Muscle layer of colon (tissue), 2 donors: Measurements from ENCODE around the gene FAM53A.

Source experiments
- H3K27ac ChIP-seq: one replicate; pipeline ENCODE4 v1.7.0; 2013; ENCODE audit warnings: low read depth, mild to moderate bottlenecking, low read length, moderate library complexity
- H3K27me3 ChIP-seq, 2 donors: one replicate each; pipeline ENCODE4 v1.7.0; 2013; ENCODE audit warnings: low read length in 2 of 2, mild to moderate bottlenecking in 2 of 2; ENCODE audit not compliant: insufficient read depth in 2 of 2, control insufficient read depth in 1 of 2
- H3K36me3 ChIP-seq: one replicate; pipeline ENCODE4 v1.7.0; 2013; ENCODE audit warnings: mild to moderate bottlenecking, low read length; ENCODE audit not compliant: insufficient read depth
- H3K4me1 ChIP-seq: one replicate; pipeline ENCODE4 v1.7.0; 2013; ENCODE audit warnings: mild to moderate bottlenecking, low read length; ENCODE audit not compliant: insufficient read depth
- H3K4me3 ChIP-seq, 2 donors: one replicate each; pipeline ENCODE4 v1.7.0; 2013; ENCODE audit warnings: low read length in 2 of 2, low read depth in 1 of 2, mild to moderate bottlenecking in 1 of 2, moderate library complexity in 1 of 2
- H3K9ac ChIP-seq: one replicate; pipeline ENCODE4 v1.7.0; 2013; ENCODE audit warnings: low read length
- H3K9me3 ChIP-seq: one replicate; pipeline ENCODE4 v1.7.0; 2013; ENCODE audit warnings: mild to moderate bottlenecking, low read length
- donor health status: abdominal sarcoma.
- donor health status: Adenocarcinoma of cecum.

FAM53A gene

DNA sequence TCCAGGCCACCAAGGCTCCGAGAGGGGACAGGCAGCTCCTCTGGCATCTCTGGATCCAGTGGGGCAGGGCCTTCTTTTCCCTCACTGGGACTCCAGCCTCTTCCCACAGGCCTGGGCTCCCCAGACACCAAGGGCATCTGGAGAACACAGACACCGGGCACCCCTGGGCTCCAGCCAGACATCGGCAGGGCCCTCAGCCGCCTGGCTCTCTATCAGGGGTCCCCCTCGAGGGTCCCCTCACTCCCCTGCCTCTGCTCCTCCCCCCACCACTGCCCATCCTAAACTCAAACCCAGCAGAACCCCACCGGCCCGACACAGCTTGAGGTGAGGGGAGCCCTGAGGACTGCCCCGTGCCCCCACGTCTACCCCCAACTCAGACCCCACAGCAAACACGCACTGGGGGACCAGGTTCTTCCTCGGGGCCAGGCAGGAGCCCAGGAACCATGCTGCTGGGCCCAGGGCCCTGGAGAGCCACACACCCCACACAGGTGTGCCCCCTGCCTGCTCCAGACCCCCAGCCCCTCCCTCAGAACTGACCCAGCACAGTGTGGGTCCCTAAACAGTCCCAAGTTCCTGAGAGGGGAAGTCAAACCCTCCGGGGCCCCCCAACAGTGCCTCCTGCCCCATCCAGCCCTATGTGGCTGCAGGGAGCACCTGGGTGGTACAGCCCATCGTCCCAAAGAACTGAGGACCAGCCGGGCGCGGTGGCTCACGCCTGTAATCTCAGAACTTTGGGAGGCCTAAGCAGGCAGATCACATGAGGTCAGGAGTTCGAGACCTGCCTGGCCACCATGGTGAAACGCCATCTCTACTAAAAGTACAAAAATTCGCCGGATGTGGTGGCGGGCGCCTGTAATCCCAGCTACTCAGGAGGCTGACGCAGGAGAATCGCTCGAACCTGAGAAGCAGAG lies 86.8 kb downstream of the FAM53A start:
- H3K4me1 ChIP-seq = no peaks in the 10 kb centered on the region
- H3K36me3 ChIP-seq = no peaks in the 10 kb centered on the region
- H3K4me3 ChIP-seq = no peak overlapping the region
- peaks cover 0 to 6% of the 10 kb centered on the region in 2 donors for H3K27me3 ChIP-seq
- H3K9ac ChIP-seq = no peak overlapping the region
- H3K27ac ChIP-seq = no peak overlapping the region
- no peaks in the 10 kb centered on the region for H3K9me3 ChIP-seq

GRCh38 chr4:1596393-1596792 lies 87.7 kb downstream of the FAM53A start:
- Histone ChIP-seq H3K4me3 (no peak overlapping the region), H3K4me1 (no peaks in the 10 kb centered on the region), H3K27ac (no peak overlapping the region), H3K27me3 (peaks cover 0 to 6% of the 10 kb centered on the region in 2 donors), H3K9me3 (peaks cover 2% of the 10 kb centered on the region), H3K9ac (no peak overlapping the region), H3K36me3 (no peaks in the 10 kb centered on the region)

DNA sequence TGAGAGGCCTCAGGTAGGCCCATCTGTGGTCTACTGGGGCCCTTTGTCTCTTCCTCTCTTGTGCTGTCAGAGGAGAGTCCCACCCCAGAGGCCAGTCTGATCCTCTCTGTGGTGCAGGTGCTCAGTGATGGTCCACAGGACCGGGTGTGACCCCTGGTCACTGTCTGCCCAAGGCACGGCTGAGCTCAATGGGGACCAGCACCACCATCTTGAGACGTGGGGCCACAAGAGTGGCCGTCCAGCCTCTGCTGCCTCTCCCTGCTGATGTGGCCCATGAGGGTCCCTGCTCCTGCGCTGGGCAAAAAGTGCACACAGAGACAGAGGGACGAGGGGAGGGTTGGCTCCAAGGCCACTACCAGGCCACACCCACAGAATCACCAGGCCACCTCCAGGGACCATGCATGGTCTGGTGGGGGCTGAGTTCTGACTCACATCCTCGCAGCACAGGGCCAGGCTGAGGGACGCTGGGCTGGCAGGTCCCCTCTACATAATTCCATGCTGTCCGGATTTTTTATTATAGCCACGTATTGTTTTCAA lies 88.3 kb downstream of the FAM53A start:
- Histone ChIP-seq H3K36me3 (no peaks in the 10 kb centered on the region), H3K9ac (no peak overlapping the region), H3K9me3 (peaks cover 6% of the 10 kb centered on the region), H3K4me3 (no peak overlapping the region), H3K4me1 (no peaks in the 10 kb centered on the region), H3K27me3 (peaks cover 0 to 6% of the 10 kb centered on the region in 2 donors), H3K27ac (no peak overlapping the region)

DNA sequence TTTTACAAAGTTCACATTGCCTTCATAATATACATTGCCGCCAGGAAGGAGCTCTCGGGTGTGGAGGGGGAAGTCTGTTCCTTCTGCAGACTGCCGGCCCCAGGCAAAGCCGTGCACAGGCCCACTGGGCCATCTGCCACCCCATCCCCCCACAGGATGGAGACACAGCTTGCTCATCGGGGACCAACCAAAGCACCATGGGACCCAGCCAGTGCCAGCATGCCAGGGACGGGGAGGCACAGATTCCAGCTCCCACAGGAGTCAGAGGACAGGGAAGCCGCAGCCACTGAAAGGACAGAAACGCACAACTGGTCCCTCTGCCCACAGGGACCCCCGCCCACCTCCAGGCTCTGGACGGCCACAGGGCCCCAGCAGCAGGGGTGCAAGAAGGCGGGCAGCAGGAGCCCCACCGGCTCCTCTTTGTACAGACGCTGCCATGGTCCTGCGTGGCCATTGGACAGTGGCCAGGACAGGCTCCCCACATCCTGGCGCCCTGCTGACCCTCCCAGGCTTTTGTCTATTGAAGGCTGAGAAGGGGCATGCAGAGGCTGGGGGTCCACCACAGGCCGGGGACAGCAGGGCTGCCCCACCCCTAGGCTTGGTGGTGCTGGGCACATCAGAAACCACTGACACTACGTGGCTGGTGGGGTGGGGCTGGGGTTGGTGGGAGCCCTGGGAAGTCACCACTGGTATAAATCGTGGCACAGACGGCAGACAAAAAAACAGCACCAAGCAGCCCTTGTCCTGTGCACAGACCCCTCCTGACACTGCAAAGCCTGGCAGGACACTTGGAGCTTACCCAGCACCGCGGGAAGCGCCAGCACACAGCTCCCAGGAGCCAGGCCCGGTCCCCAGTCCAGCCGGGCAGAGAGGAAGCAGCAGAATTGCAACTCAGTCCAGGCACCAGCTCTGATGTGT lies 89.0 kb downstream of the FAM53A start:
- Histone ChIP-seq H3K27me3 (peaks cover 0 to 6% of the 10 kb centered on the region in 2 donors), H3K4me3 (no peak overlapping the region), H3K4me1 (no peaks in the 10 kb centered on the region), H3K36me3 (no peaks in the 10 kb centered on the region), H3K27ac (no peak overlapping the region), H3K9me3 (peaks cover 10% of the 10 kb centered on the region), H3K9ac (no peak overlapping the region)

DNA sequence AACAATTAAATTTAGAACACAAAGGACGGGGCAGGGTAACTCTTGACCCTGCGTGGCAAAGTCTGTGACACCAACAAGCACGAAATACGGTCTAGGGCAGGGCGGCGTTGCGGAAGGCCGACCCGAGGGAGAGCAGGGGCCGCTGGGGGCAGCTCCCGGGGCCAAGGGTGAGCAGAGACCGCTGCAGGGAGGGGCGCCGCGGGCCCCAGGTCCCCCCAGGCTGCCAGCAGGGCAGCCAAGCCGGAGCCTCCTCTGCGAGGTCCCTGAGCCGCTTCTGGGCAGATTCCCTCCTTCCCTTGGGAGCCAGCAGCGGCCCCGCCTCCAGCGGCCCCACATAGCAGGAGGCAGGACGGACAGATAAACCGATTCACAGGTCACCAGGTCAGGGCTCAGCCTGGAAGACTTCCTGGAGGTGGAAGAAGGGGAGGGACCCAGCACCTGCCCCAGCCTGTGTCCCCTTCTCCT lies 90.2 kb downstream of the FAM53A start:
- Histone ChIP-seq H3K9ac (no peak overlapping the region), H3K27ac (no peak overlapping the region), H3K4me3 (no peak overlapping the region), H3K9me3 (peaks cover 12% of the 10 kb centered on the region), H3K4me1 (no peaks in the 10 kb centered on the region), H3K36me3 (no peaks in the 10 kb centered on the region), H3K27me3 (peaks cover 0 to 6% of the 10 kb centered on the region in 2 donors)

DNA sequence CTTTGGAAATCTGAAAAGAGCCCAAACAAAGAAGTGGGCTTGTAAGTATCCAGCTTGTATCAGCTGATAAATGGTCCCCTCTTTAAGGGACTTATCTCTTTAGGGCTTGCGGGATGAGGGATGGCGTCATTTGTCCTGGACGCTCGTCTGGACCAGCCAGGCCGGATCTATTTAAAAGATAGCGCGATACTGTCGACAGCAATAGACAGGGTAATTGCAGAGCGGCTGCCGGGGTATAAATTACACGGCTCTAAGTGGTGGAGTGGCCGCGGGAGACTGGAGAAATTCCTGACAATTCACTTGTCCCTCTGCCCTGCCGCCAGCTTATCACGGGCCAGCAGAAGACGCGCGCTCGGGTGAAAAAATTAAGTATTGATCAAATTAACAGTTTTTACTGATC lies 90.7 kb downstream of the FAM53A start:
- H3K4me1 ChIP-seq = no peaks in the 10 kb centered on the region
- peaks cover 15% of the 10 kb centered on the region for H3K9me3 ChIP-seq
- H3K9ac ChIP-seq = no peak overlapping the region
- no peak overlapping the region for H3K4me3 ChIP-seq
- H3K36me3 ChIP-seq = no peaks in the 10 kb centered on the region
- peaks cover 0 to 6% of the 10 kb centered on the region in 2 donors for H3K27me3 ChIP-seq
- H3K27ac ChIP-seq = no peak overlapping the region

GRCh38 chr4:1592709-1593417 lies 91.2 kb downstream of the FAM53A start:
- H3K4me1 ChIP-seq = no peaks in the 10 kb centered on the region
- H3K27me3 ChIP-seq = peaks cover 0 to 6% of the 10 kb centered on the region in 2 donors
- no peak overlapping the region for H3K27ac ChIP-seq

GRCh38 chr4:1592068-1592708 lies 91.9 kb downstream of the FAM53A start:
- Histone ChIP-seq H3K27me3 (peaks cover 0 to 6% of the 10 kb centered on the region in 2 donors), H3K4me1 (no peaks in the 10 kb centered on the region), H3K9me3 (peaks cover 17% of the 10 kb centered on the region), H3K9ac (no peak overlapping the region), H3K4me3 (no peak overlapping the region), H3K36me3 (no peaks in the 10 kb centered on the region), H3K27ac (no peak overlapping the region)

More at GRCh38 chr4:1592709-1593417, 91.2 kb downstream of the FAM53A start:
- Histone ChIP-seq H3K4me3 (no peak overlapping the region), H3K9ac (no peak overlapping the region), H3K36me3 (no peaks in the 10 kb centered on the region), H3K9me3 (peaks cover 17% of the 10 kb centered on the region)

- Histone ChIP-seq H3K27ac (no peak overlapping the region), H3K9ac (no peak overlapping the region), H3K27me3 (peaks cover 0 to 6% of the 10 kb centered on the region in 2 donors), H3K9me3 (peaks cover 17% of the 10 kb centered on the region), H3K36me3 (no peaks in the 10 kb centered on the region), H3K4me1 (no peaks in the 10 kb centered on the region), H3K4me3 (no peak overlapping the region)
These were observed 93.0 kb downstream of the FAM53A start for GRCh38 chr4:1591107-1591506.

GRCh38 chr4:1590244-1590643 lies 93.9 kb downstream of the FAM53A start:
- Histone ChIP-seq H3K4me3 (no peak overlapping the region), H3K4me1 (no peaks in the 10 kb centered on the region), H3K36me3 (no peaks in the 10 kb centered on the region), H3K9ac (no peak overlapping the region), H3K27ac (no peak overlapping the region), H3K9me3 (peaks cover 17% of the 10 kb centered on the region), H3K27me3 (peaks cover 0 to 5% of the 10 kb centered on the region in 2 donors)
